HEK293 (cell line): Measurements from ENCODE around the gene CCDC136.

Source experiments
- YY1 ChIP-seq: fragments of 450-650 bp; formaldehyde crosslinking; IDR thresholded peaks from 2 replicates; pipeline ENCODE4 v1.5.1; 2018; ENCODE audit warnings: missing biosample characterization, missing genetic modification characterization
- ZNF10 ChIP-seq: fragments of 450-650 bp; formaldehyde crosslinking; IDR thresholded peaks from 2 replicates; pipeline ENCODE4 v1.5.1; 2017; ENCODE audit warnings: missing biosample characterization, missing genetic modification characterization
- ZNF341 ChIP-seq: fragments of 450-650 bp; formaldehyde crosslinking; IDR thresholded peaks from 2 replicates; pipeline ENCODE4; 2016; ENCODE audit warnings: low read depth, missing biosample characterization, missing genetic modification characterization
- ZNF837 ChIP-seq: fragments of 450-650 bp; formaldehyde crosslinking; IDR thresholded peaks from 2 replicates; pipeline ENCODE4 v1.5.1; 2016; ENCODE audit warnings: missing biosample characterization, missing genetic modification characterization
- ZXDB ChIP-seq: fragments of 450-650 bp; formaldehyde crosslinking; IDR thresholded peaks from 2 replicates; pipeline ENCODE4 v1.5.1; 2016; ENCODE audit warnings: missing biosample characterization, missing genetic modification characterization
- TF ChIP-seq, protein P1 (sequence below): fragments of 450-650 bp; formaldehyde crosslinking; IDR thresholded peaks from 2 replicates; pipeline ENCODE4 v1.5.1; 2016; ENCODE audit warnings: missing biosample characterization, missing genetic modification characterization
- TF ChIP-seq, protein P2 (sequence below): fragments of 450-650 bp; formaldehyde crosslinking; IDR thresholded peaks from 2 replicates; pipeline ENCODE4 v1.5.1; 2016; ENCODE audit warnings: missing biosample characterization, missing genetic modification characterization
- TF ChIP-seq, protein P3 (sequence below): fragments of 450-650 bp; formaldehyde crosslinking; IDR thresholded peaks from 2 replicates; pipeline ENCODE4 v1.5.1; 2016; ENCODE audit warnings: missing biosample characterization, missing genetic modification characterization

DNA sequence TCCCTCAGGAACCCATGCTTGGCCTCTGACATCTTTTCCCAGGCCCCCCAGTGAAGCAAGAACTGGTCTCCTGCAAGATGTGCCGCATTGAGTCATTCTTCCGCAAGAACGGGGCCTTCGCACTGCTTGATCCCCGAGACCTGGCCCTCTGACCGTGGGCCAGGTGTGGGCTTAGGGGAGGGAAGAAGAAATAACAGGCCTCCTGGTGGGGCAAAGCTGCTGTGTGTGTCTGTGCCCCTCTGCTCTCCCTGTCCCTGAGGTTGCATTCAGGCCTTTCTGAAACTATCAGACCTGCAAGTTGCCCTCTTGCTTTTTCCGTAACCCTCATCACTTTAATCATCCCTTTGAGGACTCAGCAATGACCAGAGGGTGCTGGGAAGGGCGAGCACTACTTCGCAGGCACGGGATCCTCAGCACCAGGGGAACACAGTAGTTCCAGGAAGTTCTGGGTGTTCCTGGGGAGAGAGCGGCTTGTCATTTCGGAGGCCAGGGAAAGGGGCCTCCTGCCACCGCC is 76.9 kb downstream of the CCDC136 start:
- TF ChIP-seq, protein P1, sequence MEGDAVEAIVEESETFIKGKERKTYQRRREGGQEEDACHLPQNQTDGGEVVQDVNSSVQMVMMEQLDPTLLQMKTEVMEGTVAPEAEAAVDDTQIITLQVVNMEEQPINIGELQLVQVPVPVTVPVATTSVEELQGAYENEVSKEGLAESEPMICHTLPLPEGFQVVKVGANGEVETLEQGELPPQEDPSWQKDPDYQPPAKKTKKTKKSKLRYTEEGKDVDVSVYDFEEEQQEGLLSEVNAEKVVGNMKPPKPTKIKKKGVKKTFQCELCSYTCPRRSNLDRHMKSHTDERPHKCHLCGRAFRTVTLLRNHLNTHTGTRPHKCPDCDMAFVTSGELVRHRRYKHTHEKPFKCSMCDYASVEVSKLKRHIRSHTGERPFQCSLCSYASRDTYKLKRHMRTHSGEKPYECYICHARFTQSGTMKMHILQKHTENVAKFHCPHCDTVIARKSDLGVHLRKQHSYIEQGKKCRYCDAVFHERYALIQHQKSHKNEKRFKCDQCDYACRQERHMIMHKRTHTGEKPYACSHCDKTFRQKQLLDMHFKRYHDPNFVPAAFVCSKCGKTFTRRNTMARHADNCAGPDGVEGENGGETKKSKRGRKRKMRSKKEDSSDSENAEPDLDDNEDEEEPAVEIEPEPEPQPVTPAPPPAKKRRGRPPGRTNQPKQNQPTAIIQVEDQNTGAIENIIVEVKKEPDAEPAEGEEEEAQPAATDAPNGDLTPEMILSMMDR: no peak
- TF ChIP-seq YY1 (tag by site-specific recombination) (no peak), ZNF341 (tag by site-specific recombination) (no peak), ZNF837 (tag by site-specific recombination) (no peak), ZXDB (tag by site-specific recombination) (no peak), ZNF10 (tag by site-specific recombination) (no peak)
- TF ChIP-seq, protein P2, sequence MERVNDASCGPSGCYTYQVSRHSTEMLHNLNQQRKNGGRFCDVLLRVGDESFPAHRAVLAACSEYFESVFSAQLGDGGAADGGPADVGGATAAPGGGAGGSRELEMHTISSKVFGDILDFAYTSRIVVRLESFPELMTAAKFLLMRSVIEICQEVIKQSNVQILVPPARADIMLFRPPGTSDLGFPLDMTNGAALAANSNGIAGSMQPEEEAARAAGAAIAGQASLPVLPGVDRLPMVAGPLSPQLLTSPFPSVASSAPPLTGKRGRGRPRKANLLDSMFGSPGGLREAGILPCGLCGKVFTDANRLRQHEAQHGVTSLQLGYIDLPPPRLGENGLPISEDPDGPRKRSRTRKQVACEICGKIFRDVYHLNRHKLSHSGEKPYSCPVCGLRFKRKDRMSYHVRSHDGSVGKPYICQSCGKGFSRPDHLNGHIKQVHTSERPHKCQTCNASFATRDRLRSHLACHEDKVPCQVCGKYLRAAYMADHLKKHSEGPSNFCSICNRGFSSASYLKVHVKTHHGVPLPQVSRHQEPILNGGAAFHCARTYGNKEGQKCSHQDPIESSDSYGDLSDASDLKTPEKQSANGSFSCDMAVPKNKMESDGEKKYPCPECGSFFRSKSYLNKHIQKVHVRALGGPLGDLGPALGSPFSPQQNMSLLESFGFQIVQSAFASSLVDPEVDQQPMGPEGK (tag by site-specific recombination): no peak
- TF ChIP-seq, protein P3, sequence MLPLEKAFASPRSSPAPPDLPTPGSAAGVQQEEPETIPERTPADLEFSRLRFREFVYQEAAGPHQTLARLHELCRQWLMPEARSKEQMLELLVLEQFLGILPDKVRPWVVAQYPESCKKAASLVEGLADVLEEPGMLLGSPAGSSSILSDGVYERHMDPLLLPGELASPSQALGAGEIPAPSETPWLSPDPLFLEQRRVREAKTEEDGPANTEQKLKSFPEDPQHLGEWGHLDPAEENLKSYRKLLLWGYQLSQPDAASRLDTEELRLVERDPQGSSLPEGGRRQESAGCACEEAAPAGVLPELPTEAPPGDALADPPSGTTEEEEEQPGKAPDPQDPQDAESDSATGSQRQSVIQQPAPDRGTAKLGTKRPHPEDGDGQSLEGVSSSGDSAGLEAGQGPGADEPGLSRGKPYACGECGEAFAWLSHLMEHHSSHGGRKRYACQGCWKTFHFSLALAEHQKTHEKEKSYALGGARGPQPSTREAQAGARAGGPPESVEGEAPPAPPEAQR: no peak
